Stomach (tissue), 9 donors: ENCODE measurements around the gene CLDN22. TPM values are rescaled to one million over a fixed set of nuclear protein-coding genes. Genes with fewer than 3 reads are reported as not detected.

Source experiments
- DNase-seq, 2 donors: peaks; one replicate each; pipeline versions ENCODE4 v3.0.0 to v3.0.0-alpha.2; 2013 to 2019
- H3K27ac ChIP-seq, 5 donors: fragments of 200-600 bp in 4 of 5; sonication (generic) in 4 of 5; one replicate each; pipeline ENCODE4 v1.5.1; 2013 to 2019; ENCODE audit warnings: mild to moderate bottlenecking in 1 of 5, moderate library complexity in 1 of 5
- H3K27me3 ChIP-seq, 3 donors: fragments of 200-600 bp; sonication (generic); one replicate each; pipeline ENCODE4 v1.5.1; 2017 to 2019; ENCODE audit warnings: mixed run types in 1 of 3
- H3K36me3 ChIP-seq, 4 donors: fragments of 200-600 bp; sonication (generic); 1 replicate in 3 of 4; 2 replicates in 1 of 4; pipeline ENCODE4 v1.5.1; 2016 to 2019
- H3K4me1 ChIP-seq, 4 donors: fragments of 200-600 bp; sonication (generic); one replicate each; pipeline ENCODE4 v1.5.1; 2016 to 2019
- H3K4me3 ChIP-seq, 4 donors: fragments of 200-600 bp; sonication (generic) in 3 of 4; one replicate each; pipeline ENCODE4 v1.5.1; 2016 to 2019; ENCODE audit warnings: mild to moderate bottlenecking in 1 of 4
- H3K9me3 ChIP-seq, 4 donors: fragments of 200-600 bp; sonication (generic); one replicate each; pipeline ENCODE4 v1.5.1; 2016 to 2019
- CTCF ChIP-seq, 7 experiments: fragments of 450-650 bp in 4 of 7; fragments of 200-600 bp in 3 of 7; sonication (generic) in 3 of 7; IDR thresholded peaks; one replicate each; pipeline ENCODE4 v1.5.1; 2016 to 2019; ENCODE audit warnings: antibody characterized with exemption in 7 of 7, control low read depth in 2 of 7, mild to moderate bottlenecking in 1 of 7
- EP300 ChIP-seq: sonication (generic); formaldehyde crosslinking; IDR thresholded peaks from one replicate; pipeline ENCODE4 v1.6.1; 2017; ENCODE audit warnings: antibody characterized with exemption
- POLR2A ChIP-seq, 4 donors: fragments of 450-650 bp; IDR thresholded peaks; one replicate each; pipeline ENCODE4 v1.6.1; 2016; ENCODE audit warnings: antibody characterized with exemption in 4 of 4, control low read depth in 2 of 4, mild to moderate bottlenecking in 1 of 4, moderate library complexity in 1 of 4
- POLR2AphosphoS5 ChIP-seq, 3 donors: sonication (generic); formaldehyde crosslinking; IDR thresholded peaks; one replicate each; pipeline ENCODE4 v1.6.1; 2016; ENCODE audit warnings: antibody characterized with exemption in 3 of 3
- WGBS, 5 donors: extraction: QIAGEN DNeasy Blood & Tissue Kit in 3 of 5; methylation state at CpG; one replicate each; pipeline versions ENCODE4 v1.1.5 to v1.1.7; 2013 to 2018; 5-methylcytosine and 5-hydroxymethylcytosine counted together
- intact Hi-C: fragments of 100-400 bp; cut with DNase I; formaldehyde crosslinking; loops from one replicate; pipeline ENCODE4 v1.15.1; 2023; ENCODE audit warnings: low total_unique reads
- polyA plus RNA-seq, 3 donors: library from polyadenylated mRNA; stranded (reverse); fragments of 200-250 nt; gene quantifications; one replicate each; pipeline ENCODE4 v1.2.3, GENCODE V29; 2013
- total RNA-seq, 5 donors: library from RNA; depleted of rRNA; stranded (reverse); fragments of >200 nt; gene quantifications; one replicate each; pipeline versions ENCODE4 v1.1.0 to v1.2.3, GENCODE V29; 2014 to 2016
- donor health status: healthy with polysubstance abuse.
- donor health status: Bipolar disorder and iron deficiency.
- donor health status: healthy.

CLDN22 gene
- total and polyA plus RNA-seq, 8 donors = 0.30 TPM; not detected in 7

DNA sequence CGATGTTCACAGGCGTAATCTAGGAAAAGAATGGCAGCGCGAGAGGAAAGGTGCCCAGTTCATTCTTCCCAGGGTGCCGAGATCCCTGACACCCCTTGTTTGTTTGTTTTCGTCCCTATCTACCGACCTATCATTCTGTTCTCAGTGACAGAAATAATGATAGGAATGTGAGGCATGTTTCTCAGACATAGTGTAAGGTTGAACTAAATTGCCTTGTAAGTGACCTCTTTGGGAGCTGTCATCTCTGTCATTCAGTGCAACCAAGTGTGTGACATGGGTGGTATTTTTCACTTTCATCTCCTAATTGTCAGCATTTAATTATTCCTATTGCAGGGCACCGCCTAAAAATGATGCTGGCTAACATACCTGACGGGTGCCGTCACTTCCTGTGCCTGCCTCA is 24.4 kb downstream of the CLDN22 start:
- H3K4me3 ChIP-seq = no peak overlapping the region
- H3K4me1 ChIP-seq = no peaks in the 10 kb centered on the region
- H3K27me3 ChIP-seq = no peaks in the 10 kb centered on the region
- intact Hi-C loops = no loop called here
- H3K36me3 ChIP-seq = peaks cover 0 to 65% (median 39%) of the 10 kb centered on the region in 4 donors
- DNase-seq = no peak
- H3K27ac ChIP-seq = no peak overlapping the region
- TF ChIP-seq EP300 = no peak
- TF ChIP-seq POLR2AphosphoS5 (IDR thresholded peaks at IDR 0.05) = no peak
- TF ChIP-seq CTCF (IDR thresholded peaks at IDR 0.05) = no peak
- no peak for TF ChIP-seq POLR2A (IDR thresholded peaks at IDR 0.05)
- 89 to 94% (median 91%) methylated on average over 10 of the region's 10 CpGs for WGBS, 5 donors
- H3K9me3 ChIP-seq = no peaks in the 10 kb centered on the region

- 88 to 100% (median 91%) methylated on average over 2 of the region's 2 CpGs for WGBS, 5 donors
- intact Hi-C loops = no loop called here
- no peak overlapping the region for H3K4me3 ChIP-seq
- no peak for TF ChIP-seq POLR2AphosphoS5 (IDR thresholded peaks at IDR 0.05)
- H3K4me1 ChIP-seq = no peaks in the 10 kb centered on the region
- H3K36me3 ChIP-seq = peaks cover 9 to 77% (median 67%) of the 10 kb centered on the region in 4 donors
- H3K9me3 ChIP-seq = no peaks in the 10 kb centered on the region
- H3K27me3 ChIP-seq = no peaks in the 10 kb centered on the region
- DNase-seq = no peak
- H3K27ac ChIP-seq = no peak overlapping the region
Observed at GRCh38 chr4:183291070-183291469, 29.0 kb downstream of the CLDN22 start.

- TF ChIP-seq POLR2AphosphoS5 (IDR thresholded peaks at IDR 0.05) (no peak), POLR2A (IDR thresholded peaks at IDR 0.05) (no peak), EP300 (no peak), CTCF (IDR thresholded peaks at IDR 0.05) (no peak)
- 85 to 90% (median 88%) methylated on average over 5 of the region's 5 CpGs for WGBS, 5 donors
- no peak overlapping the region for H3K27ac ChIP-seq
- no peak overlapping the region for H3K4me3 ChIP-seq
- no peak for DNase-seq
- no peaks in the 10 kb centered on the region for H3K4me1 ChIP-seq
- intact Hi-C loops = no loop called here
- no peaks in the 10 kb centered on the region for H3K9me3 ChIP-seq
- H3K36me3 ChIP-seq = peaks cover 12 to 77% (median 67%) of the 10 kb centered on the region in 4 donors
- H3K27me3 ChIP-seq = no peaks in the 10 kb centered on the region
Observed at GRCh38 chr4:183289688-183290087, 30.4 kb downstream of the CLDN22 start.

- Histone ChIP-seq H3K36me3 (peaks cover 16 to 77% (median 68%) of the 10 kb centered on the region in 4 donors), H3K4me1 (no peaks in the 10 kb centered on the region), H3K4me3 (no peak overlapping the region), H3K27me3 (no peaks in the 10 kb centered on the region), H3K27ac (no peak overlapping the region), H3K9me3 (no peaks in the 10 kb centered on the region)
- no peak for TF ChIP-seq POLR2A (IDR thresholded peaks at IDR 0.05)
- TF ChIP-seq POLR2AphosphoS5 (IDR thresholded peaks at IDR 0.05) = no peak
- TF ChIP-seq EP300 = no peak
- TF ChIP-seq CTCF (IDR thresholded peaks at IDR 0.05) = no peak
- intact Hi-C loops = no loop called here
- no peak for DNase-seq
- WGBS, 5 donors = 83 to 100% (median 92%) methylated on average over 1 to 2 of the region's 2 CpGs
Observed at GRCh38 chr4:183288955-183289354, 31.1 kb downstream of the CLDN22 start.

GRCh38 chr4:183287677-183288076 is 32.4 kb downstream of the CLDN22 start:
- H3K4me1 ChIP-seq = no peaks in the 10 kb centered on the region
- H3K9me3 ChIP-seq = no peaks in the 10 kb centered on the region
- no peak for TF ChIP-seq CTCF (IDR thresholded peaks at IDR 0.05)
- no peak for TF ChIP-seq EP300
- no peak for TF ChIP-seq POLR2AphosphoS5 (IDR thresholded peaks at IDR 0.05)
- no peak for TF ChIP-seq POLR2A (IDR thresholded peaks at IDR 0.05)
- 86 to 95% (median 91%) methylated on average over 6 of the region's 6 CpGs for WGBS, 5 donors
- H3K4me3 ChIP-seq = no peak overlapping the region
- peaks cover 18 to 81% (median 76%) of the 10 kb centered on the region in 4 donors for H3K36me3 ChIP-seq
- no peaks in the 10 kb centered on the region for H3K27me3 ChIP-seq
- H3K27ac ChIP-seq = no peak overlapping the region
- DNase-seq = no peak
- intact Hi-C loops = no loop called here
